Muscle layer of duodenum (tissue), 2 donors: ENCODE data around the gene VTI1A.

Experiments used
- H3K27ac ChIP-seq: one replicate; pipeline ENCODE4 v1.7.0; 2013; ENCODE audit warnings: mild to moderate bottlenecking, low read length
- H3K27me3 ChIP-seq: one replicate; pipeline ENCODE4 v1.7.0; 2013; ENCODE audit warnings: low read depth, mild to moderate bottlenecking, control low read depth, low read length
- H3K36me3 ChIP-seq, 2 donors: one replicate each; pipeline ENCODE4 v1.7.0; 2013; ENCODE audit warnings: low read length in 2 of 2, control low read depth in 1 of 2, mild to moderate bottlenecking in 1 of 2; ENCODE audit not compliant: insufficient read depth in 2 of 2, control insufficient read depth in 1 of 2
- H3K4me1 ChIP-seq, 2 donors: one replicate each; pipeline ENCODE4 v1.7.0; 2013; ENCODE audit warnings: low read length in 2 of 2, mild to moderate bottlenecking in 2 of 2, control low read depth in 1 of 2, moderate library complexity in 1 of 2; ENCODE audit not compliant: insufficient read depth in 2 of 2, control insufficient read depth in 1 of 2
- H3K4me3 ChIP-seq, 2 donors: one replicate each; pipeline ENCODE4 v1.7.0; 2013; ENCODE audit warnings: low read length in 2 of 2, low read depth in 1 of 2, mild to moderate bottlenecking in 1 of 2
- H3K9me3 ChIP-seq, 2 donors: one replicate each; pipeline ENCODE4 v1.7.0; 2013; ENCODE audit warnings: low read length in 2 of 2, control low read depth in 1 of 2, mild to moderate bottlenecking in 1 of 2; ENCODE audit not compliant: control insufficient read depth in 1 of 2
- donor health status: healthy.

VTI1A gene

GRCh38 chr10:112619556-112619955 is 172.5 kb downstream of the VTI1A start:
- Histone ChIP-seq H3K4me1 (no peaks in the 10 kb centered on the region), H3K27ac (no peak overlapping the region), H3K36me3 (no peaks in the 10 kb centered on the region), H3K9me3 (peaks cover 0 to 7% of the 10 kb centered on the region in 2 donors), H3K4me3 (no peak overlapping the region), H3K27me3 (no peaks in the 10 kb centered on the region)

- H3K27ac ChIP-seq = no peak overlapping the region
- no peaks in the 10 kb centered on the region for H3K4me1 ChIP-seq
- H3K4me3 ChIP-seq = no peak overlapping the region
- no peaks in the 10 kb centered on the region for H3K9me3 ChIP-seq
- no peaks in the 10 kb centered on the region for H3K27me3 ChIP-seq
- H3K36me3 ChIP-seq = no peaks in the 10 kb centered on the region
Observed at GRCh38 chr10:112622786-112623185, 175.8 kb downstream of the VTI1A start.

- Histone ChIP-seq H3K4me1 (no peaks in the 10 kb centered on the region), H3K4me3 (no peak overlapping the region), H3K27me3 (no peaks in the 10 kb centered on the region), H3K9me3 (no peaks in the 10 kb centered on the region), H3K36me3 (no peaks in the 10 kb centered on the region), H3K27ac (no peak overlapping the region)
Observed at GRCh38 chr10:112624546-112625048, 177.6 kb downstream of the VTI1A start.

DNA sequence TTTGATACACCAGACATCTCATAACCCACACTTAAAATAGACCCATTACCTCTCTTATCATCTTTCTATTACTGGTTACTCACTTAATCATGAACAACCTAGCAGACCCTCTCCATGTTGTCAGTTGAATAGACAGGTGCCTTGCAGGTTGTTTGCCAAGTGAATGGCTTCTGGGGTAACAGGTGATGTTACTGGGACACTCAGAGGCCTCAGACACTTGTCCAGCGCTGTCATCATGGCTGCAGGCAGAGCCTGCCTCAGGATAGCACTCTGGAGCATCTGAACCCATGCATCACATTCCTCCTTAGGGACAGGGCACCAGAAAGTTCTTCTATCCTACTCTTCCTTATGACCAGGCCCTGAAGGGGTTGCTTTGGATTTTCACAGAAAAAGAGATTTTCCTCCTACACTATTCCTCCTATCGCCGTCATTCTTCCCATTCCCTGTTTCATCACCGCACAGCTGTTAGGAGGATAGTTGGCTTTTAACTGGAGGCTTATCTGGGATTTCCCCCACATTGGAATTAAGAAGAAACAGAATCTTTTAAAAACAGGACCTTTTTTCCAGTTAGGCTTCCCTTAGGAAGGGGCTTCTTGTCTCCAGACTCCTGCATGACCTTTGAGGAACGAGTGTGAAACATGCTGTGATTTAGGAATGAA is 182.1 kb downstream of the VTI1A start:
- Histone ChIP-seq H3K27me3 (no peaks in the 10 kb centered on the region), H3K9me3 (no peaks in the 10 kb centered on the region), H3K27ac (no peak overlapping the region), H3K4me3 (no peak overlapping the region), H3K4me1 (no peaks in the 10 kb centered on the region), H3K36me3 (no peaks in the 10 kb centered on the region)

DNA sequence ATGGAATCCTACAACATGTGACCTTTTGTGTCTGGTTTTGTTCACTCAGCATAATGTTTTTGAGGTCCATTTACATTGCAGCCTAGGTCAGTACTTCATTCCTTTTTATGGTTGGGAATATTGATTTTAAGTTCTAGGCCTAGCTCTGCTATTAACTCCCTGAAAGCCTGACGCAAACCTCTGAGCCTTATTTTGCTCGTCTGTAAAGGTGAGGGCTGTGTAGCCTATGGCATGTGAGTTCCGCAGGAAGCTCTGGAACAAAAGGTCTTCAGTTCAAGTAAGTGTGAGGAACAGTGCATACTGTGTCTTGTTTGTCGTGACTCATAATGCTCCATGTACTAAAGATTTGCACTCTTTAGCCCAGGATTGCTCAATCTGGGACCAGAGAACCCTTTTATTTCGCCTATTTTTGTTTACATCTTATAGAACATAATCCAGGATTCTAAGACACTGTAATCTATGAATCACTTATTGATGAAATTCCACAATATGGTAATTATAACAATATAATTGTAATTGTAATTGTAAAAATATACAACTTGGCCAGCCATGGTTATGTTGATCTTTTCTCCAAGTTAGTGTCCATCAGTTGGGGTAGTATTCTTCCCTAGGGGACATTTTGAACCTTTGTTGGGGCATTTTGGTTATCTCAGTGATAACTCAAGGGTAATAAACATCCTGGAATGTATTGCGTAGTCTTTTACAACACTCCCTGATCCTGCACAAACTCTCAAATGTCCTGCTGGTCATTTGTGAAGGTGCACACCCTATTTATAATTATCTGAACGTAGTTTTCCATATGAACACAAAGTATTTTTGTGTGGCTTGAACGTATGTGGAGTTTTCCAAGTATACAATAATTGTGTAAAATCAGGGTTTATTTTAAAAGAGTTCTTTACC is 184.7 kb downstream of the VTI1A start:
- Histone ChIP-seq H3K27me3 (no peaks in the 10 kb centered on the region), H3K27ac (no peak overlapping the region), H3K36me3 (no peaks in the 10 kb centered on the region), H3K4me1 (no peaks in the 10 kb centered on the region), H3K4me3 (no peak overlapping the region), H3K9me3 (no peaks in the 10 kb centered on the region)

GRCh38 chr10:112634096-112634830 is 187.2 kb downstream of the VTI1A start:
- H3K4me1 ChIP-seq = no peaks in the 10 kb centered on the region
- H3K27me3 ChIP-seq = no peaks in the 10 kb centered on the region
- H3K4me3 ChIP-seq = no peak overlapping the region

GRCh38 chr10:112637901-112638300 is 190.9 kb downstream of the VTI1A start:
- Histone ChIP-seq H3K27ac (no peak overlapping the region), H3K36me3 (no peaks in the 10 kb centered on the region), H3K4me1 (no peaks in the 10 kb centered on the region), H3K27me3 (no peaks in the 10 kb centered on the region), H3K9me3 (no peaks in the 10 kb centered on the region), H3K4me3 (no peak overlapping the region)

More at GRCh38 chr10:112634096-112634830, 187.2 kb downstream of the VTI1A start:
- H3K9me3 ChIP-seq = no peaks in the 10 kb centered on the region
- H3K36me3 ChIP-seq = no peaks in the 10 kb centered on the region
- H3K27ac ChIP-seq = no peak overlapping the region

GRCh38 chr10:112639298-112639697 is 192.3 kb downstream of the VTI1A start:
- H3K4me3 ChIP-seq = no peak overlapping the region
- no peaks in the 10 kb centered on the region for H3K4me1 ChIP-seq
- H3K27me3 ChIP-seq = no peaks in the 10 kb centered on the region
- no peaks in the 10 kb centered on the region for H3K9me3 ChIP-seq
- H3K36me3 ChIP-seq = no peaks in the 10 kb centered on the region
- no peak overlapping the region for H3K27ac ChIP-seq

DNA sequence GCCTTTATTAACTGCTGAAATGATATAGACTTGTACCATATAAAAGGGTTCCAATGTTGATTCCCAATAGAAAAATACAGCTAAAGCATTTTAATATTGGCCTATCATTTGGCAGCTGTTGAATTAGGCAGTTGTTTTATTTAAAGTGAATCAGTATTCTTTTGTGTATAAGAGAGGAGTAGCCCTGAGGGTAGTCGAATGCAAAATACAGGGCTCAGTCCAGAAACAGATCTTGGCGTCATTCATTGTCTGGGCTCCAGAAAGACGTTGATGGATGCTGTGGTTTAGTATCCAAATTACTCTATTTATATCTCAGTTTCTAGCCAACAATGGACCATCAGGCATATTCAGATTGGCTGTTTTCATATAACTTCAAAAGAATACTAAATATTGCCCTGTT is 193.6 kb downstream of the VTI1A start:
- Histone ChIP-seq H3K27me3 (no peaks in the 10 kb centered on the region), H3K36me3 (no peaks in the 10 kb centered on the region), H3K9me3 (no peaks in the 10 kb centered on the region), H3K27ac (no peak overlapping the region), H3K4me1 (no peaks in the 10 kb centered on the region), H3K4me3 (no peak overlapping the region)

- Histone ChIP-seq H3K4me1 (no peaks in the 10 kb centered on the region), H3K27ac (no peak overlapping the region), H3K27me3 (no peaks in the 10 kb centered on the region), H3K4me3 (no peak overlapping the region), H3K9me3 (no peaks in the 10 kb centered on the region), H3K36me3 (no peaks in the 10 kb centered on the region)
Observed at GRCh38 chr10:112643600-112644264, 196.7 kb downstream of the VTI1A start.

DNA sequence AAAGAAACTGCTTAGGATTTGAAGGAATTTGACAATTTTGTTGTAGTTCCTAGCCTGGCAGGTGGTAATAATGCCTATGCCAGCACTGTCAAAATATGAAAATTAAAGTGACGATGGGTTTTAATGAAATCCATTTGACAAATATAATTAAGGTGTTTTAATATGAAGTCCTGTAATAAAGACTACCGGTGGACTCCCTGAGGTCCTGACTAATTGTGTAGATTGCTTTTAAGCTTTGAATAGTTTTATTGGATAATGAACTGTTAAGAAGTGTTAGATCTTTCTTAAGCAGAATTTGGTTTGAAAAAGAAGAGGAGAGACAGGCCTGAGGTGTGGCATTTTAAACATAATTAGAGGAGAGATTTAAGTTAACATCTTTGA is 197.2 kb downstream of the VTI1A start:
- Histone ChIP-seq H3K36me3 (no peaks in the 10 kb centered on the region), H3K27me3 (no peaks in the 10 kb centered on the region), H3K4me3 (no peak overlapping the region), H3K9me3 (no peaks in the 10 kb centered on the region), H3K27ac (no peak overlapping the region), H3K4me1 (no peaks in the 10 kb centered on the region)
